GM13976 (cell line): ENCODE measurements around the gene TBC1D17.
A peak's percentile ranks its signal among the peaks of the same experiment; 100 is the strongest.

Experiments used
- DNase-seq: peaks from one replicate; pipeline ENCODE4 v3.0.0; 2012; ENCODE audit warnings: low spot score
- in situ Hi-C: fragments of 300-500 bp; cut with MboI; formaldehyde crosslinking; loops from one replicate; pipeline ENCODE4 v1.12.0; 2022; ENCODE audit warnings: low sequenced_read_pairs, mixed read lengths, inconsistent platforms; ENCODE audit not compliant: unreplicated experiment
- TF ChIP-seq, protein P1 (sequence below): IDR thresholded peaks from 2 replicates; pipeline ENCODE4 v1.5.1; 2012; ENCODE audit warnings: borderline replicate concordance, mild to moderate bottlenecking; ENCODE audit not compliant: insufficient read depth; ENCODE audit errors: extremely low read depth, missing control alignments, control extremely low read depth

Gene TBC1D17

DNA sequence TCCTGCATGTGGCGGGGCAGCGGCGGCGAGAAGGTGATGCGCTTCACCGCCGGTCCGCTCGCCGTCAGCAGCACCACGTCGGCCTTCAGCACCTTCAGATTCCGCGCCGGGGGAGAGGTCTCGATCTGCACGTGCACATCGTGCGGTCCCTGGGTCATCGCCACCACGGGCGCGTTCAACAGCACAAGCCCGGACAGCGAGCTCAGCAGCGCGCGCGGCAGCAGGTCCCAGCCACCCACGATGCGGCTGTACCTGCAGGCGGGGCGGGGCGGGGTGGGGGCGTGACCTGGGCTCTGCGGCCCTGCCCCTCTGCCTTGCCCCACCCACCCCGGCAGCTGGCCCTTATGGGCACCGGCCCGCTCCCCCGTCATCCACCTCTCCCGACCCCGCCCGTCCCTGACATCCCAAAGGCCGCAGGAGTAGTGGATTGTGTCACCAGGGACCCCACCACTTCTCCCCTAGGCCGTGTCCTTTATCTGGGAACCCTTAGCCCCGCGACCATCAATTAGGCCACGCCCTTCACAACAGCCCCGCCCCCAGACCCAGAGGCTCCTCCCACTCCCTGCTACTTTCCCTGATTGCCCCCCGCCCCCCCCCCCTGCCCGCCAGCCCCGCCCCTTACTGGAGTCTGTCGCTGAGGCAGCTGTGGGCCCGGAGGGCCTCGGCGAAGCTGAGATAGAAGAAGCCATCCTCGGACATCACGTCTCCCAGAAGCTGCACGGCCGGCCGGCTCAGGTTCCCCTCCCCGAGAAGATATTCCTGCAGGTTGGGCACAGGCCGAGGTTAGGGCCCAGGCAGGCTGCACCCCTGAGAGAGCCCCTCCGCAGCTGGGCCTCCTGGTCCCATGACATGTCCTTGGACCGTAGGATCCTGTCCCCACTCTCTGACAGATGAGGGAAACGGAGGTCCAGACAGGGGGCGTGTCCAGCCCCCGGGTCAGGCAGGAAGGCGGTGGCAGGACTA is 13.1 kb downstream of the TBC1D17 start:
- TF ChIP-seq, protein P1, sequence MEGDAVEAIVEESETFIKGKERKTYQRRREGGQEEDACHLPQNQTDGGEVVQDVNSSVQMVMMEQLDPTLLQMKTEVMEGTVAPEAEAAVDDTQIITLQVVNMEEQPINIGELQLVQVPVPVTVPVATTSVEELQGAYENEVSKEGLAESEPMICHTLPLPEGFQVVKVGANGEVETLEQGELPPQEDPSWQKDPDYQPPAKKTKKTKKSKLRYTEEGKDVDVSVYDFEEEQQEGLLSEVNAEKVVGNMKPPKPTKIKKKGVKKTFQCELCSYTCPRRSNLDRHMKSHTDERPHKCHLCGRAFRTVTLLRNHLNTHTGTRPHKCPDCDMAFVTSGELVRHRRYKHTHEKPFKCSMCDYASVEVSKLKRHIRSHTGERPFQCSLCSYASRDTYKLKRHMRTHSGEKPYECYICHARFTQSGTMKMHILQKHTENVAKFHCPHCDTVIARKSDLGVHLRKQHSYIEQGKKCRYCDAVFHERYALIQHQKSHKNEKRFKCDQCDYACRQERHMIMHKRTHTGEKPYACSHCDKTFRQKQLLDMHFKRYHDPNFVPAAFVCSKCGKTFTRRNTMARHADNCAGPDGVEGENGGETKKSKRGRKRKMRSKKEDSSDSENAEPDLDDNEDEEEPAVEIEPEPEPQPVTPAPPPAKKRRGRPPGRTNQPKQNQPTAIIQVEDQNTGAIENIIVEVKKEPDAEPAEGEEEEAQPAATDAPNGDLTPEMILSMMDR, result no peak
- in situ Hi-C loops, result no loop called here
- DNase-seq, result peak; percentile 85

DNA sequence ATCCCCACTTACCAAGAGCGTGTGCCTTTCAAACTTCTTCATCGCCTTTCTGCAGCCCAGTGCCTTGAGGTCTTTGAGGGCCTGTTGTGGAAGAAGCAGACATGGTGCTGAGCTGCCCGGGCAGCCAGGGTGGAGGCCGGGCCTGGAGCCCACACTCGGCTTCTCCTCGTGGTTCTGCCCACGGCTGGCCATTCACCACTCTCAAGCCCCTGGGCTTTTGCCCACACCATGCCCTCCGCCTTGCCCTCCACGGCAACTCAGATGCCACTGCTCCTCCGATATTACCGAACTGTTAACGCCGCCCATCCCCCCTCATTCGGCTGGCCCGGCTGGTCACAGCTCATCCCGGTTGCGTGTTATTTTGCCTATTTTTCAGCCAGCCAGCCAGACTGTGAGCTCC is 13.9 kb downstream of the TBC1D17 start:
- TF ChIP-seq, protein P1, result no peak
- DNase-seq, result no peak
- in situ Hi-C loops, result no loop called here

DNA sequence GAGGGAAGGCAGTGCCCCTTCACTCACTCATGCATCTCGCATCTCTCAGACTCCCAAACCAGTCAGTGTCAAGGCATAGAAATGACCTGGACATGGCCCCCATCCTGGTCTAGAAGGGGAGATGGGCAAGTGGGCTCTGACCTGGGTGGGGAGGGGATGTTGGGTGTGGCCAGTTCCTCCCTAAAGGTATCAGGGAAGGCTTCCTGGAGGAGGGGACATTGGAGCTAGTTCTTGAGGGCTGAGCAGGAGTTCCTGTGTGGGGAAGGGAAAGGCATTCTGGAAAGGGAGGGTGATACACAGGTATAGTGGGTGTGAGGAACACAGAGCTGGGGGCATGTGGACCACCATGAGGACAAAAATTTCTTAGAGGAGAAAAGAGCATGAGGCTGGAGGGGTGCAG is 15.2 kb downstream of the TBC1D17 start:
- TF ChIP-seq, protein P1, result no peak
- DNase-seq, result no peak
- in situ Hi-C loops, result no loop called here

DNA sequence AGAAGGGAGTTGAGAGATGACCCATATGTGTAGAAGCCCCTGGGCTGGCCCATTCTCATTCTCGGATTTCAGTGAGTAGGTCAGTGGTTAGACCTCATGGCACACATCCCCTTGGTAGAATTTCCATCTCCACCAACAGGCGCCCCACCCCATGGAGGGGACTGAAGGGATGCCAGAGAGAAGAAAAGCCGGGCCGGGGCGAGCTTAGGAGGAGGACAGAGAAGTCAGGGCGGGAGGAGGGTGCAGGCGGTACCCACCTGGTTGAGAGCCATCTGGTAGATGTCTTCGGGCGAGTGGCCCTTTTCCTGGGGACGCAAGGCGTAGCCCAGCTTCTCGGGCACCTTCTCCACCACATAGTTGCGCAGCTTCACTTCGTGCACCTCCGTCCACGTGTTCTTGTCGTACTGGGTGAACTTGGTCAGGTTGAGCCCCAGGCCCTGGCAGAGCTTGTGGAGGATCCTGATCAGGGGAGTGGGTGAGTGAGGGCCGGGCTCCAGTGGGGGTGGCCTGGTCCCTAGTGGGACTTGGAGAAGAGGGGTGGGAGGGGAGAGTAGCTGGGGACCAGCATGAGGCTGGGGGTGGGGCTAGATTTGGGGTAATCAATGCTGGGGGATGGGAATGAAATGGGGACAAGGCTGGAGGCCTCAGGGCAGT is 16.6 kb downstream of the TBC1D17 start:
- no peak for DNase-seq
- in situ Hi-C loops, result no loop called here
- TF ChIP-seq, protein P1, result no peak

DNA sequence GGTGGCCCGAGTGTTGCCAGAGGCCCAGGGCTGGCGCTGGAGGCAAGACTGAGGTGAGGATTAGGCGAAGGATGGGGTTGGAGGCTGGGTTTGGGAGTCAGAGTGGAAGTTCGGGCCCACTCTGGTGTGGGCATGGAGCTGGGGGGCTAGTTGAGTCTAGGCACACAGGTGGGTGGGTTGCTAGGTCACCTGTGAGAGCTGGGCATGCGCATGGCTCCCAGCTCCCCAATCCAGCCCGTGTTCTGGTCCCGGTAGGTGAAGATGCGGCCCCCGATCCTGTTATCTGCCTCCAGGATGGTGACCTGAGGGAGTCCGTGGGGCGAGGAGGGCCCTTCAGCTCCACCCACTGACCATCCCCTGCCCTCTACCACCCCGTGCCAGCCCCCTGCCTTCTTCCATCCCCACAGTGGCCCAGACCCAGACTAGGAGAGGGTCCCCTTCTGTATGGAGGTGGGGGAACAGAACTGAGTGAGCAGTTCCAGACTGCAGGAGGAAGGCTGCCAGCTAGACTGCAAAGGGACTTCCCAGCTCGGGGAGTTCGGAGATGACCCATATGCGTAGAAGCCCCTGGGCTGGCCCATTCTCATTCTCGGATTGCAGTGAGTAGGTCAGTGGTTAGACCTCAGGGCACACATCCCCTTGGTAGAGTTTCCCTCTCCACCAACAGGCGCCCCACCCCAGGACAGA is 17.5 kb downstream of the TBC1D17 start:
- DNase-seq, result peak; percentile 71
- TF ChIP-seq, protein P1, result no peak
- in situ Hi-C loops, result no loop called here

DNA sequence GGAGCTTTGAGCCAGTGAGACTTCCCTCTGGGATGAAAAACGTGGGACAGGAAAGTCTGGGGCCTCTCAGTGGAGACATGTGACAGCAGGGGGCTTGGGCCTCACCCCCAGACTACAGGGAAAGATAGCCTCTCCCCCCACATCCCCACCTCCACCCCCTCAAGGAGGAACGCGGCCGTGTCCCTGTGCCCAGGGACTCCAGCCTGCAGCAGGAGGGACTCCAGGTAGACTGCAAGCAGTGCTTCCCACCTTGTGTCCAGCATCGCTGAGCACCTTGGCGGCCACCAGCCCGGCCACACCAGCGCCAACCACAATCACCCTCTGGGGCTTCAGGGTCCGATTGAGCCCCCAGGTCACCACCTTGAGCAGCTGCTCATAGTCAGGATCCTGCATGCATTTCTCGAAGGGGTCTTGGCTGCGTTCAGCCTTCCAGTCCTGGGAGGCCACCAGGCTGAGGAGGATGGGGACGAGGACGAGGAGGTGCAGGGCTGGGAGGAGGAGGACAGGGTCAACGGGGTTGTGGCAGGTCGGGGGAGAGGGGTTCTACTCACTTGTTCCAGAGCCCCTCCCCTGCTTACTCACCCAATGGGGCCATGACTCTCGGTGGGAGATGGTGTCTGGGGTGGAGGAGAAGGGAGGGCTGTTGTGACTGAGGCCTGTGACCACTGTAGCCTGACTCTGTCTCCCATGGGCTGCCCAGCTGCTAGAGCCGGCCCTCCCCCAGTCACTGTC is 18.2 kb downstream of the TBC1D17 start:
- TF ChIP-seq, protein P1, result no peak
- in situ Hi-C loops, result no loop called here
- DNase-seq, result peak; percentile 64
